HEK293T (cell line): ENCODE results near the gene OLFML3.
A peak's percentile ranks its signal among the peaks of the same experiment; 100 is the strongest.

Source experiments
- CTCF ChIA-PET: fragments of 350-600 bp; formaldehyde crosslinking; extraction: SDS; loops from one replicate; lab custom pipeline; 2021; ENCODE audit warnings: antibody characterized with exemption, inconsistent platforms; lab: Yijun Ruan, JAX
- POLR2A ChIA-PET: fragments of 350-600 bp; formaldehyde crosslinking; extraction: SDS; loops from one replicate; lab custom pipeline; 2020; ENCODE audit warnings: antibody characterized with exemption, inconsistent platforms; lab: Yijun Ruan, JAX
- DNase-seq: peaks from one replicate; pipeline ENCODE4 v3.0.0; 2012; ENCODE audit warnings: mixed read lengths; ENCODE audit errors: extremely low spot score
- ARNT ChIP-seq: fragments of 450-650 bp; IDR thresholded peaks from 2 replicates; pipeline ENCODE4 v1.6.1; 2017; ENCODE audit warnings: mild to moderate bottlenecking
- BHLHE40 ChIP-seq: fragments of 450-650 bp; IDR thresholded peaks from 2 replicates; pipeline ENCODE4 v1.6.1; 2016; ENCODE audit warnings: mild to moderate bottlenecking, moderate library complexity, borderline replicate concordance
- CTBP1 ChIP-seq: fragments of 450-650 bp; IDR thresholded peaks from 2 replicates; pipeline ENCODE4 v1.6.1; 2016; ENCODE audit warnings: borderline replicate concordance
- ELF4 ChIP-seq: fragments of 450-650 bp; IDR thresholded peaks from 2 replicates; pipeline ENCODE4 v1.6.1; 2017; ENCODE audit warnings: antibody characterized with exemption
- FOXA1 ChIP-seq: fragments of 450-650 bp; IDR thresholded peaks from 2 replicates; pipeline ENCODE4 v1.6.1; 2016; ENCODE audit warnings: mild to moderate bottlenecking
- FOXK2 ChIP-seq: fragments of 450-650 bp; IDR thresholded peaks from 2 replicates; pipeline ENCODE4 v1.6.1; 2016; ENCODE audit warnings: mild to moderate bottlenecking
- FOXM1 ChIP-seq: fragments of 450-650 bp; IDR thresholded peaks from 2 replicates; pipeline ENCODE4 v1.6.1; 2017; ENCODE audit warnings: mild to moderate bottlenecking, borderline replicate concordance
- HDGF ChIP-seq: fragments of 450-650 bp; IDR thresholded peaks from 2 replicates; pipeline ENCODE4 v1.6.1; 2017; ENCODE audit warnings: antibody characterized with exemption, borderline replicate concordance
- L3MBTL2 ChIP-seq: fragments of 450-650 bp; conservative IDR thresholded peaks from 2 replicates; pipeline ENCODE4 v1.6.1; 2016; ENCODE audit warnings: mild to moderate bottlenecking
- LEF1 ChIP-seq: fragments of 450-650 bp; IDR thresholded peaks from 2 replicates; pipeline ENCODE4 v1.6.1; 2017; ENCODE audit warnings: mild to moderate bottlenecking, borderline replicate concordance
- NFRKB ChIP-seq: fragments of 450-650 bp; IDR thresholded peaks from 2 replicates; pipeline ENCODE4 v1.6.1; 2016; ENCODE audit warnings: mild to moderate bottlenecking, moderate library complexity
- PKNOX1 ChIP-seq: fragments of 450-650 bp; IDR thresholded peaks from 2 replicates; pipeline ENCODE4 v1.6.1; 2016
- SP1 ChIP-seq: fragments of 450-650 bp; IDR thresholded peaks from 2 replicates; pipeline ENCODE4 v1.6.1; 2017
- SUZ12 ChIP-seq: fragments of 450-650 bp; IDR thresholded peaks from 2 replicates; pipeline ENCODE4 v1.6.1; 2016; ENCODE audit warnings: mild to moderate bottlenecking
- TARDBP ChIP-seq: fragments of 450-650 bp; IDR thresholded peaks from 2 replicates; pipeline ENCODE4 v1.6.1; 2016
- ZNF384 ChIP-seq: fragments of 450-650 bp; IDR thresholded peaks from 2 replicates; pipeline ENCODE4 v1.6.1; 2016

Gene OLFML3

DNA sequence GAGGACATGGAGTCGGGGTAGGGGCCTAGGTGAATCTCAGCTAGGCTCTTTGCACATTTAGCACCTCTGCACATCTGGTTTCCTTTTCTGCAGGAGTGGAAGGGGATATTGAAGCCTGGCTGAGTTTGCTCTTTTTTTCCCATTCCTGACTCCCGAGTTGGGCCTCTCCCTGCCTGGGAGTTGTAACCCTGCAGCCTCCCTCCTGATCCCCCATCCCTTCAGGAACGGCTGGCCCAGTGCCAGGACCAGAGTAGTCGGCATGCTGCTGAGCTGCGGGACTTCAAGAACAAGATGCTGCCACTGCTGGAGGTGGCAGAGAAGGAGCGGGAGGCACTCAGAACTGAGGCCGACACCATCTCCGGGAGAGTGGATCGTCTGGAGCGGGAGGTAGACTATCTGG, 836 bp downstream of the OLFML3 start:
- TF ChIP-seq ZNF384 (no peak), NFRKB (no peak), LEF1 (no peak)
- ChIA-PET POLR2A (no interaction called here), CTCF (interaction anchor here (0.7 to 1.7 kb wide), 7 partner anchors 13 to 366 kb away, joined by 3 to 18 read pairs (median 4); no protein-coding TSS in a partner anchor)
- no peak for DNase-seq

- ChIA-PET CTCF (interaction anchor here (0.7 to 1.1 kb wide), 2 partner anchors 299 to 301 kb away, joined by 3 to 4 read pairs; no protein-coding TSS in a partner anchor), POLR2A (no interaction called here)
- TF ChIP-seq PKNOX1 (no peak), CTBP1 (no peak), HDGF (no peak), BHLHE40 (no peak), TARDBP (no peak), LEF1 (no peak), L3MBTL2 (no peak), SUZ12 (no peak), FOXK2 (no peak), ARNT (no peak), FOXA1 (no peak), ZNF384 (no peak), NFRKB (no peak), FOXM1 (no peak), SP1 (no peak), ELF4 (no peak)
- peak; percentile 4 for DNase-seq
Observed at GRCh38 chr1:113981962-113982931, 3.0 kb downstream of the OLFML3 start.

DNA sequence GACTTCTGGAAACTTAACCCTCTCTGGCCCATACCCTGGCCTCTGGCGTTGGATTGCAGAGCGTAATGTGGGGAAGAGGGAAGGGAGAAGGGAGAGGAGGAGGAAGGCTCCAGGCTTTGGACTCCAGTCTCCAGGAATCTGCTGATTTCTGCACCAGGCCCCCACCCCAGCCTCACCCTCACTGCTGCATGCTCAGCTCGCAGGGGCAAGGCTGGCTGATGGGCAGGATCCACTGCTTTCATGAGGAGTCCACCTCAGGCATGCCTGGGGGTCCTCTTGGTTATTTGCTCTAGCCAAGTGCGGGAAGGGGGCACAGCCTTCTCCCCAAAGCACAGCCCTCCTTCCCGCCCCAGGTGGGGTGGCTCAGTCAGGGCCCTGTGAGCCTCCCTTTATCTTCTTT, 3.7 kb downstream of the OLFML3 start:
- ChIA-PET CTCF (no interaction called here), POLR2A (no interaction called here)
- DNase-seq: peak; percentile 3
- TF ChIP-seq HDGF: no peak
- TF ChIP-seq FOXM1: no peak
- no peak for TF ChIP-seq ARNT
- TF ChIP-seq SUZ12: no peak
- no peak for TF ChIP-seq NFRKB
- no peak for TF ChIP-seq SP1
- no peak for TF ChIP-seq ZNF384
- no peak for TF ChIP-seq CTBP1
- no peak for TF ChIP-seq FOXA1
- TF ChIP-seq ELF4: no peak
- no peak for TF ChIP-seq TARDBP
- no peak for TF ChIP-seq LEF1
- no peak for TF ChIP-seq PKNOX1
- no peak for TF ChIP-seq L3MBTL2
- TF ChIP-seq FOXK2: no peak
- no peak for TF ChIP-seq BHLHE40

- peak; percentile 3 for DNase-seq
- ChIA-PET CTCF (no interaction called here), POLR2A (no interaction called here)
- no peak for TF ChIP-seq CTBP1
Observed at GRCh38 chr1:113983391-113983790, 4.1 kb downstream of the OLFML3 start.

GRCh38 chr1:113983826-113984225, 4.6 kb downstream of the OLFML3 start:
- TF ChIP-seq SP1 (no peak), PKNOX1 (no peak), SUZ12 (no peak), FOXK2 (no peak), NFRKB (no peak), ARNT (no peak), ELF4 (no peak)
- ChIA-PET CTCF (no interaction called here), POLR2A (no interaction called here)
- peak; percentile 2 for DNase-seq

DNA sequence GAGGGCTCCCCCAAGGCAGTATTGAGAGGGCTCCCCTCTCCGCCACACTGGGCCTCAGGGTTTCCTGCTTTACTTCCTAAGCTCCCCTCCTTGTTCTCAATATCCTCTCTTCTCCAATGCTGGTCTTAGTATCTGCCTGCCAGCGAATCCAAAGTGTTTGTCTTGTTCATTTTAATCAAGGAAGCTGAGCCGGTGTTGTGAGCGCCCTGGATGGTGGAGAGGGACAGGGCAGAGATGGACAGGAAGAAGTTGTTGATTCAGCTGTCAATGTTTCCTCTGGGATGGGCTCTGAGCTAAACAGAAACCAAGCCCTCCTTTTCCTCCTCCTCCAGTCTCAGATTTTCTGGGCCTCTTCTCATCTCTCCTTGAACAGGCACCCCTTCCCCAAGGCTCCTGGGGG, 5.4 kb downstream of the OLFML3 start:
- POLR2A ChIA-PET: no interaction called here
- no peak for DNase-seq
- CTCF ChIA-PET: no interaction called here
- TF ChIP-seq FOXK2 (no peak), SP1 (no peak), L3MBTL2 (no peak), BHLHE40 (no peak), FOXM1 (no peak), ELF4 (no peak), NFRKB (no peak), TARDBP (no peak), FOXA1 (no peak), PKNOX1 (no peak), SUZ12 (no peak), LEF1 (no peak), ARNT (no peak)
